Osteoblast (primary cell): ENCODE results near the gene MBOAT7. TPM values are rescaled to one million over a fixed set of nuclear protein-coding genes. Genes with fewer than 3 reads are reported as not detected.
A peak's percentile ranks its signal among the peaks of the same experiment; 100 is the strongest.
"Not testable (repeated sequence)": the region's sequence is repeated elsewhere in the genome, so short reads cannot be mapped to it uniquely, and the experiment has no call there.

Experiments used
- DNase-seq: peaks from one replicate; pipeline ENCODE4 v3.0.0; 2011; ENCODE audit warnings: low spot score, mixed read lengths; ENCODE audit not compliant: insufficient read length; ENCODE audit errors: missing footprints
- H2AFZ ChIP-seq: 2 replicates; pipeline ENCODE4 v1.6.0; 2011; ENCODE audit warnings: mild to moderate bottlenecking, low read length
- H3K27ac ChIP-seq: 2 replicates; pipeline ENCODE4 v1.5.1; 2011; ENCODE audit warnings: mild to moderate bottlenecking, low read depth, low read length, moderate library complexity
- H3K27me3 ChIP-seq: 2 replicates; pipeline ENCODE4 v1.6.0; 2012; ENCODE audit warnings: mild to moderate bottlenecking, control low read depth, inconsistent platforms, low read length, moderate library complexity; ENCODE audit not compliant: insufficient read depth
- H3K36me3 ChIP-seq: 2 replicates; pipeline ENCODE4 v1.5.1; 2011; ENCODE audit warnings: mild to moderate bottlenecking, low read length, control low read depth, moderate library complexity; ENCODE audit not compliant: insufficient read depth
- H3K4me1 ChIP-seq: 2 replicates; pipeline ENCODE4 v1.5.1; 2011; ENCODE audit warnings: mild to moderate bottlenecking, low read length, control low read depth, moderate library complexity; ENCODE audit not compliant: insufficient read depth
- H3K4me2 ChIP-seq: 2 replicates; pipeline ENCODE4 v1.6.0; 2011; ENCODE audit warnings: mild to moderate bottlenecking, low read length; ENCODE audit not compliant: insufficient read depth
- H3K4me3 ChIP-seq: fragments of 200-600 bp; sonication (generic); 3 replicates; pipeline ENCODE4 v1.5.1; 2012; ENCODE audit warnings: mild to moderate bottlenecking, low read length, inconsistent platforms; ENCODE audit not compliant: insufficient read depth
- H3K79me2 ChIP-seq: 2 replicates; pipeline ENCODE4 v1.6.0; 2012; ENCODE audit warnings: mild to moderate bottlenecking, low read length, control low read depth, inconsistent platforms; ENCODE audit not compliant: insufficient read depth
- H3K9me3 ChIP-seq: 2 replicates; pipeline ENCODE4 v1.5.1; 2011; ENCODE audit warnings: low read depth, low read length, control low read depth
- H4K20me1 ChIP-seq: 2 replicates; pipeline ENCODE4 v1.6.0; 2012; ENCODE audit warnings: mild to moderate bottlenecking, low read length, control low read depth; ENCODE audit not compliant: insufficient read depth
- total RNA-seq: library from RNA; depleted of rRNA; stranded (reverse); fragments of >200 nt; gene quantifications from 2 replicates; pipeline ENCODE4 v1.2.3, GENCODE V29; 2012
- TF ChIP-seq, protein P1 (sequence below): IDR thresholded peaks from 2 replicates; pipeline ENCODE4 v1.5.1; 2011; ENCODE audit warnings: mild to moderate bottlenecking, low read depth, low read length, moderate library complexity; ENCODE audit errors: extremely low read depth

MBOAT7 gene
- total RNA-seq, 1 donor, result 26.1 TPM

DNA sequence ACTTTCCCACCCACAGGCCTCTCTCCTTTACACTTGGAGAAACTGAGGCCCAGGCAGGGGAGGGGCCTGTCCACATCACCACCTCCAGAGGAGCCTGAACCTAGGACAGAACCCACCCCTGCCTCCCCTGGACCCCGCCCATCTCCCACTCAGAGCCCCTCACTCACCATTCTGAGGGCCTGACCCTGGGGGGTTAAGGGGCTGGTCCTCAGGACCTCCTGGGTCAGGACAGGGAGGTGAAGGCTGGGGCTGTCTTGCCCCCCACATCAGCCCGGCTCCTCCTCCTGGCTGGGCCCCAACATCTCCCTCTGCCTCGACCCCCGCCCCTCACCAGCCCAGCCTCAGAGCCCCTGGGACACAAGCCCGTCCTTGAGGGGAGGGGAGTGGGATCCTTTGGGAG lies 30.3 kb upstream of the MBOAT7 start:
- not testable (repeated sequence) for H3K9me3 ChIP-seq, H4K20me1 ChIP-seq, H3K27me3 ChIP-seq, H3K4me1 ChIP-seq, H3K36me3 ChIP-seq, H3K79me2 ChIP-seq, H3K27ac ChIP-seq, H3K4me2 ChIP-seq, H3K4me3 ChIP-seq, H2AFZ ChIP-seq
- DNase-seq, result peak; percentile 36

DNA sequence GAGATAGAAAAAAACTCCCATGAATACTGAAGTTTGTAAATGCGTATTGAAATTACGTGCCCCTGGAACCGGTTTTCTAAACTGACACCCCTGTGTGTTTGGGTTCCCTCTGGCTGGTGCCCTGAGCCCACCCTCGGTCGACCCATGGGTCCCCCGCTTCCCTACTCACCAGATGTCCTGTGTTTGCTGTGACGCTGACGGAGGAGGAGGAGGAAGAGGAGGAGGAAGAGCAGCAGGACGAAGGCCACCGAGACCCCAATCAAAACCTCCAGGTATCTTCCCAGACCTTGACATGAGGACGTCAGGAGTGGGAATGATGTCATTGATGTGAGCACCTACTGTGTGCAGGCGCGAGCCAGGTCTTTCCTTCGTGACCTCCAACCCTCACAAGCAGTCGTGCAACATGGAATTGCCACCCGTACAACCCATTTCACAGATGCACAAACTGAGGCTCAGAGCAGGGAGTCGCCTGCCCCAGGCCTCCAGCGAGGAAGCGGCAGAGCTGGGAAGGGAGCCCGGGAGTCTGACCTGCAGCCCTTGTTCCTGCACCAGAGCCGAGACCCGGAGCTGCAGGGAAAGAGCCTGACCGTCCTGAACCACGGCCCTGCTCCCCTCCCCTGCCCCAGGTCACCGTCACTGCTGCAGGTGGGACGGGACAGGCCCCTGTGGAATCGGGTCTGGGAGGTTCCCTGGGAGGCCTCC lies 29.7 kb upstream of the MBOAT7 start:
- no peak overlapping the region for H3K27ac ChIP-seq
- no peaks in the 10 kb centered on the region for H3K27me3 ChIP-seq
- no peaks in the 10 kb centered on the region for H3K36me3 ChIP-seq
- H3K4me2 ChIP-seq, result no peak overlapping the region
- DNase-seq, result peak; percentile 51
- no peaks in the 10 kb centered on the region for H3K79me2 ChIP-seq
- H3K4me1 ChIP-seq, result no peaks in the 10 kb centered on the region
- TF ChIP-seq, protein P1, sequence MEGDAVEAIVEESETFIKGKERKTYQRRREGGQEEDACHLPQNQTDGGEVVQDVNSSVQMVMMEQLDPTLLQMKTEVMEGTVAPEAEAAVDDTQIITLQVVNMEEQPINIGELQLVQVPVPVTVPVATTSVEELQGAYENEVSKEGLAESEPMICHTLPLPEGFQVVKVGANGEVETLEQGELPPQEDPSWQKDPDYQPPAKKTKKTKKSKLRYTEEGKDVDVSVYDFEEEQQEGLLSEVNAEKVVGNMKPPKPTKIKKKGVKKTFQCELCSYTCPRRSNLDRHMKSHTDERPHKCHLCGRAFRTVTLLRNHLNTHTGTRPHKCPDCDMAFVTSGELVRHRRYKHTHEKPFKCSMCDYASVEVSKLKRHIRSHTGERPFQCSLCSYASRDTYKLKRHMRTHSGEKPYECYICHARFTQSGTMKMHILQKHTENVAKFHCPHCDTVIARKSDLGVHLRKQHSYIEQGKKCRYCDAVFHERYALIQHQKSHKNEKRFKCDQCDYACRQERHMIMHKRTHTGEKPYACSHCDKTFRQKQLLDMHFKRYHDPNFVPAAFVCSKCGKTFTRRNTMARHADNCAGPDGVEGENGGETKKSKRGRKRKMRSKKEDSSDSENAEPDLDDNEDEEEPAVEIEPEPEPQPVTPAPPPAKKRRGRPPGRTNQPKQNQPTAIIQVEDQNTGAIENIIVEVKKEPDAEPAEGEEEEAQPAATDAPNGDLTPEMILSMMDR, result no peak
- no peak overlapping the region for H3K4me3 ChIP-seq
- H4K20me1 ChIP-seq, result no peaks in the 10 kb centered on the region
- no peak overlapping the region for H2AFZ ChIP-seq
- no peaks in the 10 kb centered on the region for H3K9me3 ChIP-seq

GRCh38 chr19:54218259-54218658 lies 28.9 kb upstream of the MBOAT7 start:
- H3K4me3 ChIP-seq, result no peak overlapping the region
- H3K36me3 ChIP-seq, result no peaks in the 10 kb centered on the region
- H2AFZ ChIP-seq, result no peak overlapping the region
- no peak overlapping the region for H3K4me2 ChIP-seq
- TF ChIP-seq, protein P1, result no peak
- H3K4me1 ChIP-seq, result no peaks in the 10 kb centered on the region
- H3K79me2 ChIP-seq, result peaks cover under 1% of the 10 kb centered on the region
- DNase-seq, result peak; percentile 30
- H3K9me3 ChIP-seq, result no peaks in the 10 kb centered on the region
- H3K27ac ChIP-seq, result no peak overlapping the region
- H4K20me1 ChIP-seq, result no peaks in the 10 kb centered on the region
- H3K27me3 ChIP-seq, result no peaks in the 10 kb centered on the region

DNA sequence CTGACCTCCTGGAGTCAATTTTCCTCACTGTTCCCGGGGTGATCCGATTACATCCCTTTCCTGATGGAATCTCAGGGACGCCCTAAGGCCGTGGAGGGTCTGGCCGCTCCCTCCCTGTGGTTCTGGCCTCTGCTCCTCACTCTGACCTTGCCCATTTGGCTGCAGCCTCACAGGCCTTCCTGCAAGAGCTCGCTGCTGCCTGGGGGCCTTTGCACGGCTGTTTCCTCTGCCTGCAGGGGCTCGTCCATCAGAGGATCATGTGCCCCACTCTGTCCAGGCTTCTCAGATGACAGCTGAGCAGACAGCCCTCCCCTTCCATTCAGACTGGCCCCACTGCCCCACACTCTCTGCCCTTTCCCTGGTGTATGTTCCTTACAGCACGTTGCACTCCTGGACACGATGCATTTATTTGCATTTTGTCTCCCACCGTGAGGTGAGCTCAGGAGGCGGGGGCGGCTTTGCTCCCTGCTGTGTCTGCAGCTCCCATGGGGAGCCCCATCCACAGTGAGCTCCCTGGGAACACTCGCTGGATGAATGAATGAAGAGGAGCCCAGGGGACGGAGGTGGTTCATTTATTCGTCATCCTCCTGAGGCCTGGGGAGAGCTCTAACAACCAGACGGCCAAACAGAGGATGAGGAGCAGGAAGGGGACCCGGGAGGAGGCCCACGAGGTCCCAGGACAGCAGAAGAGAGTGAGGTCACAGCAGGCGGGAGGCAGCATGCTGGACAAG lies 28.3 kb upstream of the MBOAT7 start:
- not testable (repeated sequence) for H3K27me3 ChIP-seq, H2AFZ ChIP-seq, H3K4me2 ChIP-seq, H3K9me3 ChIP-seq, H3K36me3 ChIP-seq, H3K79me2 ChIP-seq, H3K4me1 ChIP-seq, H4K20me1 ChIP-seq, H3K27ac ChIP-seq, DNase-seq, H3K4me3 ChIP-seq

DNA sequence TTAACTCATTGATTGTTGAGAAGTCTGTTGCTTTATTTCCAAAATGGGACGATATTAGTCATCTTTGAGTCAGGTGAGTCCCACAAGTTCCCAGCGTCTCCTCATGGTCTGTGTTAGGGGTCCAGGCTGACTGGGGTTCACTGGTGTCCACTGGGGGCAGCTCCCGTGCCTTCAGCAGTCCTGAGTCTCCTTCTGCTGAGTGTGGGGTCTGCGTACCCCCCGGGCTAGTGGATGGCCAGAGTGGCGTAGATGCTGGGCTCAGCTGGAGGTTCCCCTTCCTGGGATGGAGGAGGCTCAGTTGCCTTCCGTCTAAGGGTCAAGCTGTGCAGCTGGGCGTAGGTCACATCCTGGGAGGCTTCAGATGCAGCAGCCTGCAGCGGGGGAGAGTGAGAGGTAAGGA lies 27.5 kb upstream of the MBOAT7 start:
- Histone ChIP-seq H2AFZ (no peak overlapping the region), H3K4me1 (no peaks in the 10 kb centered on the region)

GRCh38 chr19:54214734-54215133 lies 25.4 kb upstream of the MBOAT7 start:
- not testable (repeated sequence) for H3K9me3 ChIP-seq, H3K4me2 ChIP-seq, H3K27ac ChIP-seq, H3K27me3 ChIP-seq, H2AFZ ChIP-seq, H3K4me3 ChIP-seq, DNase-seq, H3K36me3 ChIP-seq
- H3K4me1 ChIP-seq, result peaks cover 14% of the 10 kb centered on the region
- H4K20me1 ChIP-seq, result peaks cover 17% of the 10 kb centered on the region
- peaks cover 10% of the 10 kb centered on the region for H3K79me2 ChIP-seq

More for the DNA sequence above, 27.5 kb upstream of the MBOAT7 start:
- Histone ChIP-seq H3K4me3 (no peak overlapping the region), H3K79me2 (peaks cover 3% of the 10 kb centered on the region), H3K27me3 (no peaks in the 10 kb centered on the region), H3K9me3 (no peaks in the 10 kb centered on the region), H3K27ac (no peak overlapping the region), H3K4me2 (no peak overlapping the region), H4K20me1 (peaks cover 3% of the 10 kb centered on the region), H3K36me3 (no peaks in the 10 kb centered on the region)
- TF ChIP-seq, protein P1, result no peak
- peak; percentile 35 for DNase-seq
